Germinal center (tissue), 1 donor: ENCODE measurements around the gene CCAR1.
"Not testable (repeated sequence)": the region's sequence is repeated elsewhere in the genome, so short reads cannot be mapped to it uniquely, and the experiment has no call there.

ENCODE experiments used
- DNase-seq: peaks from one replicate; pipeline ENCODE4 v3.0.0; 2012; ENCODE audit warnings: mixed read lengths, low spot score

Gene CCAR1

DNA sequence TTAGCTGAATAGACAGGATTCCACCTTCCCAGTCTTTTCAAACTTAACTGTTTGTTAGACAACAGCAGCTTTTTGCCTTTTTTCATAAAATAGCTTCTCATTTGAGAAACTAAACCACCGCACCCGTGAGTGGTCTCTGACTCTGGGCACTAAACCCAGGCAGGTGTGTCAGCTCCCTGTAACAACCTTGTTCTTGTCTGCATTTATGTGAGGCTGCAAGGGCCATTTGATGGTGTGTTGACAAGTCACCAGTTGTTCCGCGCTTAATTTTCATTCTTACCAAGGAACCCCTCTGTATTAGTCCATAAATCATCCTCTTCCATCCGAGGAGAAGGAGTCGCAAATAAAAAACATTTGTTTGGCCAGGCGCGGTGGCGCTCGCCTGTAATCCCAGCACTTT is 107.8 kb downstream of the CCAR1 start:
- DNase-seq, result no peak

DNA sequence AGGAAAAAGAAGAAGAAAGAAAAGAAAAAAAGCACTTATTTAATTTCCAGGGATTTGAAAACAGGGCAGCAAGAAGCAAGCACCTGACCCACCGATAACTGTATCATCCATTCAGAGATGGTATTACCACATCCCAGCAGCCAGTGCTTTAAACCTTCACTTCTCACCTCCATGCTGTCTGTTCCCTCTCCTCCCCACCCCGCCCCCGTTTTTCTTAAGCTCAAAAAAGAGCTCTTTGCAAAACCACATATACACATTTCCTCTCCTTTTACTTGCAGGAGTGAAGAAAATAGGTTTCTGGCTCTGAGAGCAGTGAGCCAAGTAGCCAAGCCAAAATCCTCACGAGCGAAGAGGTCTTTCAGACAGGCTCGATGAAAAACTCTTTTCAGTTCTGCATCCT is 108.5 kb downstream of the CCAR1 start:
- no peak for DNase-seq

DNA sequence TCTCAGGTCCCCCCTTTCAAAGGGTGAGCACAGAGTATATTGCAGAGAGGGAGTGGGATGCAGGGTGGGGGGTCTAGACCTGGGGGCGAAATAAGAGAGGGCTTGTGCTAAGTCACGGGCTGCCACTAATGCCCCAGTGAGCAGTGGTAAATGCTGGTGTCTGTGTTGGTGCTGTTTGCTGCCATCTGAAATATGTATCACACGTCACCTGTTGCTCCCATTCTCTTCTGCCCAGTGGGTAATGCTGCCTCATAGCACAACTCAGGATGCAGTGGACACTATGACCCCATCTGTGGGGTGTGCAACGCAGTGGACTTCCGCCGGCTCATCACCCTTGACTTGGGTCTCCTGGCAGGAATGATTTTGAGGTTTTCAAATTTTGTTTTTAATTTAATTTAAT is 108.9 kb downstream of the CCAR1 start:
- DNase-seq, result no peak

DNA sequence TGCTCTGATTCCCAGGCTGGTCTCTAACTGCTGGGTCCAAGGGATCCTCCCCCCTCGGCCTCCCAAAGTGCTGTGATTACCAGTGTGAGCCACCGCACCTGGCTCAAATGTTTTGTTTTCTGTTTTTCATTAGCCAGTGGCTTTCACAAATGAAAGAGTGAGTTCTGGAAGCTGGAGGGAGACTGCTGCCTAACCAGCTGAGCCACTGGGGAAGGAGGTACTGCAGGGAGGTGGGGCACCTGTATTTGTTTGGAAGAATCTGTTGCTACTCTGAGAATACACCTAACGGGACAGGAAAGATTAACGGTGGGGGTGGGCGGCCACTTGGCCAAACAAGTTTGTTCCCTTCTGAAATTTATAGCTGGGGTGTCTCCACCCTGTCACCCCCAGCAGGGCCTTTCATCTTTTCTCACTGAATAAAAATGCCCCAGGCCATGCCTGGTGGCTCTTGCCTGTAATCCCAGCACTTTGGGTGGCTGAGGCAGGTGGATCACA is 111.0 kb downstream of the CCAR1 start:
- DNase-seq, result no peak

DNA sequence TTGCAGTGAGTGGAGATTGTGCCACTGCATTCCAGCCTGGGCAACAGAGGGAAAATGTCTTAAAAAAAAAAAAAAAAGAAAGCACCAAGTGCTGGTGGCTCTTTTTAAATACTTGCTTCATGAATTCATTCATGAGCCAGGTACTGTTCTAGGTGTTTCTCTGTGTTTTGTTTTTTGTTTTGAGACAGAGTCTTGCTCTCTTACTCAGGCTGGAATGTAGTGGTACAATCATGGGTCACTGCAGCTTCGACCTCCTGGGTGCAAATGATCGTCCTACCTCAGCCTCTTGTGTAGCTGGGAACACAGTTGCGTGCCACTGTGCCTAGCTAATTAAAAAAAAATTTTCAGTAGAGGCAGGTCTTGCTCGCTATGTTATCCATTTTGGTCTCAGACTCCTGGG is 111.6 kb downstream of the CCAR1 start:
- no peak for DNase-seq

DNA sequence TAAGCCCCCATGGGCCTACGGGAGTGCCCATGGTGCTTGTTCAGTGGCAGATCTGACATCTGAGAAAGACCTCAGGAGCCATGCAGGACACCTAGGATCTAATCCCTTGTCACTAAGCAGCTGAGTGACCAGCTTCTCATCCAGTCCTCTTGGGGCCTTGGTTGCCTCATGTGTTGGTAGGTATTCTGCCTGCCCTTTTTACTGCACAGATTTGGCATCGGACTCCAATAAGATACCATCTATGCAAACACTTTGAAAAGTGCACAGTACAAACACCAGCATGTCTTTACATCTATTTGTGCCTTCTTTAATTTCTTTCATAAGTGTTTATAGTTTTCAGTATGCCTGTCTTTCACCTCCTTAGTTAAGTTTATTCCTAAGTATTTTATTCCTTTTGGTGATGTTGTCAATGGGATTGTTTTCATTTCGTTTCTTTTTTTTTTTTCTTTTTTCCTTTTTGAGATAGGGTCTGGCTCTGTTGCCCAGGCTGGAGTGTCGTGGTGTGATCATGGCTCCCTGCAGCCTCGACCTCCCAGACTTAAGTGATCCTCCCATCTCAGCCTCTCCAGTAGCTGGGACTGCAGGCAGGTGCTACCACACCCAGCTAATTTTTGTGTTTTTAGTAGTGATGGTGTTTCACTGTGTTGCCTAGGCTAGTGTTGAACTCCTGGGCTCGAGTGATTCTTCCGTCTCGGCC is 116.7 kb downstream of the CCAR1 start:
- no peak for DNase-seq

DNA sequence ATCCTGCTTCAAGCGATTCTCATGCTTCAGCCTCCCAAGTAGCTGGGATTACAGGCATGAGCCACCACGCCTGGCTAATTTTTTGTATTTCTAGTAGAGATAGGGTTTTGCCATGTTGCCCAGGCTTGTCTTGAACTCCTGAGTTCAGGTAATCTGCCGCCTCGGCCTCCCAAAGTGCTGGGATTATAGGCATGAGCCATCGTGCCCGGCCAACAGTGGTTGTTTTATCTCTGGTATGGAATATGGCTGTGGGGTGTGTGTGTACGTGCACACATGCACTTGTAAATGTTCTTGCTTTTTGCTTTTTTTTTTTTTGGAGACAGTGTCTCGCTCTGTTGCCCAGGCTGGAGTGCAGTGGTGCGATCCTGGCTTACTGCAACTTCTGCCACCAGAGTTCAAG is 119.6 kb downstream of the CCAR1 start:
- not testable (repeated sequence) for DNase-seq
